Measurements from ENCODE around the gene AKT3.
A peak's percentile ranks its signal among the peaks of the same experiment; 100 is the strongest.

Gene AKT3

DNA sequence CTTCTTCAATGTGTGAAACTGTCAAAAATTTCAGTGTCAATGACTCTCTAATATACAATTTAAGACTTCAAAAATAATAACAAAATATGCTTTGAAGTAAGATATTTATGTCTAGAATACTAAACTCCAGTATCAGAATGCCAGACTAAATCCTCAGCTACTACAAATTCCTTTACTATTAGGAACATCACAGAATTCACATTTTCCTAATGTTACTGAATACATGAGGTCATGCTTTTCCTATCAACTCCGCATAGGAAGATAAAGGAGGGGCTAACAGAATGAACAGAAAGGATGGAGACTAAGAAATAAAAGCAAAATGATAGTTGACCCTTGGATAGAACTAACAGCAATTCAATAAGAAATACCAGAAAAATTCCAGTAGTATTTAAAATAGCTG is 301.5 kb downstream of the AKT3 start:
- no peak for DNase-seq

DNA sequence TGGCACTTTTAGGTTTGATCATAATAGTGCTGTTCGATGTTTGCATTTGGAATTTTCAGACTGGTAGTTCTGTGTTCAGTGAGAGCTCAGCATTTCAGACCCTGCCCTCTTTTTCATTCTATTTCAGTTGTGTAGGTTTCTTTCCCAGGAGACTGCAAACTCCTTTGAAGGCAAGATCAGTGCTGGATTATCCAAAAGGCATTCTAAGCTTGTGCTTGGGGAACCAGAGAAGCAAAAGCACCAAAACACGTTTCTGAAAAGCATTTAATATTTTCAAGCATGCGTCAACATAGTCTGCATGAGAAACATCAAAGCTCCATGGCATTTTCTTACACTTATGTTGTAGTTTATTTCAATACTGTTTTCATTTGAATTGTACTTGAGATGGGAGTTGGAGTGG is 302.2 kb downstream of the AKT3 start:
- DNase-seq: no peak

DNA sequence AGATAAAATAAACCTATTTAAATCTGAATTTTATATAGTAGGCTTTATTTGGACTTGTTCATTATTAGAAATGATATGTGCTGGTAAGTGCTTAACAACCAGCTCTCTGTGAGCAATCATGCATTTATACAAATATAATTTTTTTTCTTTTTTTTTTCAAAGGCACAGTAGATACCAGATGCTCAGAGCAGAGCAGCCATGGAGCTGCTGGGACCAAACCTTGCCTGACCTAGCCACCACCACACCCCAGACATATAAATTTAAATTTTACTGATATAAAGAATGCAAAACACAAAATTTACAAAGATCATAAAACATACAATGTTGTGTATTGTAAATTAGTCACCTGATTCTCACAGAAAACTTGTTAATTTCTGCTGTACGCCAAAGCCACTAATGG is 303.6 kb downstream of the AKT3 start:
- DNase-seq: no peak

DNA sequence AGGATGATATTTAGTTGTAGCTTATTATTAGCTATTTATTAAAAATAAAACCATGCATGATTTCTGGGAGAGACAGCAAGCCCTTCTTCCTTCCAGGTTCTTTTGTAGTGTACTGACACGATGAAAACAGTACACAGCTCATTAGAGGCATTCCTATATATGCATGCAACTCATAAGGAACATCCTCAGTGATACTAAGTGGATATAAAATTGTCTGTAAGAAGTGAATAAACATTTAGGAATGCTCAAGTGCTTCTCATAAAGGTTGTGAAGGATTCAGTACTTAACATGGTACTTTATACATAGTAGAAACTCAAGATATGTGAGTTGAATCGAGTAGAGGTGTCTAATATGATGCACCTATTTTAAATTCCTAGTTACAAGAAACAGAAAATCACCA is 306.5 kb downstream of the AKT3 start:
- no peak for DNase-seq

GRCh38 chr1:243542739-243543415 is 307.2 kb downstream of the AKT3 start:
- no peak for DNase-seq

DNA sequence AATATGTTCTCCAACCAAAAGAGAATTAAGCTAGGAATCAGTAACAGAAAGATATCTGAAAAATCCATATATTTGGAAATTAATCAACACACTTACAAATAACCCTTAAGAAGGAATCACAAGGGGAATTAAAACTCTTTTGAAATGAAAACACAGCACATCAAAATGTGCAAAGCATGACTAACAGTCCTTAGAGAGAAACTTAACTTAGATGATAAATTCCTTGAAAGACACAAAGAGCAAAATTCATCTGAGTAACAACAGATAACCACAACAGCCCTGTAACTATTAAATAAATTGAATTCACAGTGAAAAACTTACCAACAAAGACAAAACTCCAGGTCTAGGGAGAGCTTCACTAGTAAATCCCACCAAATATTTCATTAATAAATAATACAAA is 310.4 kb downstream of the AKT3 start:
- DNase-seq: no peak

- DNase-seq: no peak
Measured at GRCh38 chr1:243535014-243535413, 315.0 kb downstream of the AKT3 start.

DNA sequence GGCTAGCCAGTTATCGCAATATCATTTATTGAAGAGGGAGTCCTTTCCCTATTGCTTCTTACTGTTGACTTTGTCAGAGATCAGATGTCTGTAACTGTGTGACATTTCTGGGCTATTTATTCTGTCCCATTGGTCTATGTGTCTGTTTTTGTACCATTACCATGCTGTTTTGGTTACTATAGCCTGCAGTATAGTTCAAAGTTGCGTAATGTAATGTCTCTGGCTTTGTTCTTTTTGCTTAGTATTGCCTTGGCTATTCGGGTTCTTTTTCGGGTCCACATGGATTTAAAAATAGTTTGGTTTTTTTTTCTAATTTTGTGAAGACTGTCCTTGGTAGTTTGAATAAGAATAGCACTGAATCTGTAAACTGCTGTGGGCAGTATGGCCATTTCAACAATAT is 320.5 kb downstream of the AKT3 start:
- no peak for DNase-seq

- no peak for DNase-seq
Measured at GRCh38 chr1:243528459-243529121, 321.5 kb downstream of the AKT3 start.

GRCh38 chr1:243526180-243526579 is 323.9 kb downstream of the AKT3 start:
- DNase-seq: no peak

- DNase-seq: no peak
Measured at GRCh38 chr1:243525085-243525487, 325.0 kb downstream of the AKT3 start.

GRCh38 chr1:243523766-243524165 is 326.3 kb downstream of the AKT3 start:
- no peak for DNase-seq

- no peak for DNase-seq
Measured at GRCh38 chr1:243520831-243521230, 329.2 kb downstream of the AKT3 start.

- no peak for DNase-seq
Measured at GRCh38 chr1:243514927-243515326, 335.1 kb downstream of the AKT3 start.

DNA sequence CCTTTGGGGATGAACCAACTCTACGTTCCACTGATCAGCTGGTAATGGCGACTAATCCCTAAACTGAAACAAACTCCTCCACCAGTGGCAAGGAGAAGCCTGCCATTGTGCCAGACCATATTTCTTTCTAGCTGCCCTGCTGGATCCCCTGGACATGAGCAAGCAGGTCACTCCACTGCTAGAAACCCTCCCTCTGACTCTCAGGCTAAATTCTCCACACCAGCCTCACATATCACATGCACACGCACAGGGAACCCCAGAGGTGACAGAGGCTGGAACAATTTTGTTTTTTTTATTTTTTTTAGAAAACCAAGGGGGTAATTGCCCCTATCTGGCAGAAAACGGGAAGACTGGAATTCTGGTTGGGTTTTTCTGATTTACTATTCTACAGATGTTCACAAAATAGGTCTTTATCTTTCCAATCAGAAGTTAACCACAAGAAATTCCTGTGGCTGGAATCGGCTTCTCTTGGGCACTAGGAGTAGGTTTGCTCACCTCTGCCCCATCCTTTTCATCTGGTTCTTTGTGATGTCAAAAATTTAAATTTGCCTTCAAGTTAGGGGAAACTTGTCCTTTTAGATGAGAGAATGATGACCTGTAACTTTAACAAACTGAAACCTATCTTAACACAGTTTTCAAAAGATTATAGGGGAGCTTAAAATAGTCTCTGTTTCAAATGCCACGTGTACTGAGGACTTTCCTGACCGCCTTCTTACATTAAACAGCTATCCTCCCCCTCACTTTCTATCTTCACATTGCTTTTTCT is 336.1 kb downstream of the AKT3 start:
- DNase-seq: no peak

- DNase-seq: no peak
Measured at GRCh38 chr1:243510928-243511327, 339.1 kb downstream of the AKT3 start.

- DNase-seq: no peak
Measured at GRCh38 chr1:243508943-243509342, 341.1 kb downstream of the AKT3 start.

- DNase-seq: peak; percentile 66
Measured at GRCh38 chr1:243508303-243508713, 341.7 kb downstream of the AKT3 start.

GRCh38 chr1:243507672-243508302 is 342.3 kb downstream of the AKT3 start:
- peak; percentile 69 for DNase-seq

DNA sequence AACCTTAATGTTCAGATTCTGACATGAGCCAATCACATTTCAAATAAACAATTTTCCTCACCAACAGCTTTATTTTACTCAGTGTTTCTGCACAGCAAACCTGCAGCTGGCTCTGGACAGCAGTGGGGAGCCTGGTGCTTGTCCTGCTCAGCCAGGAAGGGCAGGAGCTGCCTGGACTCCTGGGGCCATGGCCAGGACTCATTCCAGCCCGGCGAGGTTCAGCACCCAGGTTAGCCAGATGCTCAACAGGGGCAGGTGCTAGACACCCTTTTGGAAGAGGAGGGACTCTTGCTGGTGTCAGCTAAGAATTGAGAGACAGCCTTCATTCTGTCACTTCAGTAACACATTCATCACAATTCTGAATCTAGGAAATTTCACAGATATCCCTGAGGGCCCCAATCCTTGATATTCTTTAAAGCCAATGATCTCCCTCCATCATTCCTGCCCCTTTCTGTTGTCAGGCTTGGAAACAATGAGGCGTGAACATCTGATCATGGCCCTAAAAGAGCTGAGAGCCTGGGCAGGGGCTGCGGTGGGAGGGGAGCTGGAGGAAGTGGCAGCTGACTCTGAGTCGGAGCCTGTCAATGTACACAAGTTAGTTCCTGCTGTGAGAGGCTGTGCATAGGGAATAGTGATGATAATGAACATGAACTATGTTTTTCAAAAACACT is 342.9 kb downstream of the AKT3 start:
- peak; percentile 79 for DNase-seq

DNA sequence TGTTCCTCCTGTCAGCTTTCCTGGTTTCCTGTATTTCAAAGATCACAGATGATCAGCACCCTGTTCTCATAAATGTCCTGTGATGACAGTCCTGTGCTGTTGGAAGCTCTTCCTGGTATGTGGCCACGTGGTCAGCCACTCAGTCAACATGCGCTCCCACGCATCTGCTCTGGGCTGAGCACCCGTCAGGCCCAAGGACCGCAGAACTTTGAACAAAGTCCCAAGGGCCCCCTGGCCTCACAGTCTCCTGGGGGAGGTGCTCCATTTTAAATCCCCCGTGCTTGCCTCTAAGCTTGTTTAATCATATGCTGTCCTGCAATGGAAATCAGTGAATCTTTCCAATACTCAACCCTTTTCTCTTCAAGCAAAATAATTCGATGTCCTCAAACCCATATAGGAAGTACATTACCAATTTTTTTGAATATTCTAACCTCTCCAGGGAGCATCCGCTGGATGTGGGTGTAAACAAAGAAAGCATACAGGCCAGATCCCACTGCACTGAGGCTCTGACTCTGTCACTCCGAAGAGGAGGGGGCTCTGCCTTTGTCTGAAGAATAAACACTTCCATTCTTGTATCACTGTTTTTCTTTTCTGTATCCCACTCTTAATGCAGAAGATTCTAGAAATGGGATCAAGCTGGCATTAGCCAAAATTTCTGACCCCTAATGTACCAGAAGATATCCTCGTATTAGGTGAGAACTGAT is 343.9 kb downstream of the AKT3 start:
- DNase-seq: no peak

DNA sequence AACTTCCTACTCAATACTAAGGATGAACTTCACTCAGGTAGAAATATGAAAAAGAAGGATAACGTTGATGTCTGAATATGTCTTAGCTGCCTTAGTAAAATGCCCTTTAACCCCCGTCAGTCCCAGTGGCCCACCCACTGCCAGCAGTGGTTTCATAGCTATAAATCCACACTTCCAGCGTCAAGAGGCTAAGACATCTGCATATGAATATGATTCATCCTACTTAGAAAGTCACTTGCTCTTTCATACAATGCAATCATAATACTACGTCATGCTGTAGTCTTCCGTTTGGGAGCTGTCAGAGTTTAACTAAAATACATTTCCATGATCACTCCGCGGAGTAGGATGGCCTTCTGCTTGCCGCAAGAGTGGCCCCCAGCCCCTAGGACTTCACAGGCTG is 346.9 kb downstream of the AKT3 start:
- no peak for DNase-seq
